22Rv1 (cell line): ENCODE results near the gene THNSL1.

ENCODE experiments used
- H3K27ac ChIP-seq: fragments of 450-650 bp; 2 replicates; pipeline ENCODE4 v1.5.1; 2017
- ZFX ChIP-seq: fragments of 450-650 bp; IDR thresholded peaks from 2 replicates; pipeline ENCODE4 v1.6.1; 2017; ENCODE audit warnings: antibody characterized with exemption, borderline replicate concordance
- TF ChIP-seq, protein P1 (sequence below): fragments of 450-650 bp; IDR thresholded peaks from 2 replicates; pipeline ENCODE4 v1.5.1; 2017; ENCODE audit warnings: mild to moderate bottlenecking

Gene THNSL1

DNA sequence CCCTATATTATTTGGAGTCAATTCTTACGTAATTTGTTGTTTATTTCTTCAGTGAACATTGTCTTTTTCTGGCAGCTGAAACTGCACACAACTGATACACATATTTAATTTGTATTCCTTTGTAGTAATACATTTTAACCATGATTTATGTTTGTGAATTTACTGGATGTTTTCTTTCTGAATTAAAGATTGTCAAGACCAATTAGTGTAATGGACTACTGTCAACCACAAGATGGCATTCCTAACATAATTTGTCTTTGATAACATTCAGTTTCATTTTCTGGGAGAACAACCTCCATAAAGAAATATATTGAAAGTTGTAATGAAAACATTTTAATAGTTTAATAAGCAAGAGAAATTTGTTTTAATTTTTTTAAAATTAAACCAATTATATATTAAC, 10.1 kb downstream of the THNSL1 start:
- TF ChIP-seq, protein P1, sequence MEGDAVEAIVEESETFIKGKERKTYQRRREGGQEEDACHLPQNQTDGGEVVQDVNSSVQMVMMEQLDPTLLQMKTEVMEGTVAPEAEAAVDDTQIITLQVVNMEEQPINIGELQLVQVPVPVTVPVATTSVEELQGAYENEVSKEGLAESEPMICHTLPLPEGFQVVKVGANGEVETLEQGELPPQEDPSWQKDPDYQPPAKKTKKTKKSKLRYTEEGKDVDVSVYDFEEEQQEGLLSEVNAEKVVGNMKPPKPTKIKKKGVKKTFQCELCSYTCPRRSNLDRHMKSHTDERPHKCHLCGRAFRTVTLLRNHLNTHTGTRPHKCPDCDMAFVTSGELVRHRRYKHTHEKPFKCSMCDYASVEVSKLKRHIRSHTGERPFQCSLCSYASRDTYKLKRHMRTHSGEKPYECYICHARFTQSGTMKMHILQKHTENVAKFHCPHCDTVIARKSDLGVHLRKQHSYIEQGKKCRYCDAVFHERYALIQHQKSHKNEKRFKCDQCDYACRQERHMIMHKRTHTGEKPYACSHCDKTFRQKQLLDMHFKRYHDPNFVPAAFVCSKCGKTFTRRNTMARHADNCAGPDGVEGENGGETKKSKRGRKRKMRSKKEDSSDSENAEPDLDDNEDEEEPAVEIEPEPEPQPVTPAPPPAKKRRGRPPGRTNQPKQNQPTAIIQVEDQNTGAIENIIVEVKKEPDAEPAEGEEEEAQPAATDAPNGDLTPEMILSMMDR: peak; percentile 30
- no peak for TF ChIP-seq ZFX
- H3K27ac ChIP-seq: no peak overlapping the region

DNA sequence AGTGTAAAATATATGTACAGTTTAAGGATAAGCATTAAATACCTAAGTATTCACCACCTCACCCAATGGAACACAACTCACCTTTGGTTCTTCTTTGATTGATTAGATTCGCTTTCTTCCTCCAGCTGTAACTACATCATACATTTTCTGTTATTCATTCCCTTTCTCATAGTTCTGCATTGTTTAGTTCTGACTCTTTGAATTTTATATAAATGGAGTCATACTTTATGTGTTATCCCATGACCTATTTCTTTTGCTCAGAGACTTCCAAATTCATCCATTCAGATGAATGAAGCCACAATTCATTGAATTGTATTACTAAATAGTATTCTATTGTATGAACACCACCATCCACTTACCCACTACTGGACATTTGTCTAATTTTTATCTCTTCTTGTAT, 12.3 kb downstream of the THNSL1 start:
- TF ChIP-seq, protein P1: no peak
- no peak for TF ChIP-seq ZFX
- no peak overlapping the region for H3K27ac ChIP-seq

DNA sequence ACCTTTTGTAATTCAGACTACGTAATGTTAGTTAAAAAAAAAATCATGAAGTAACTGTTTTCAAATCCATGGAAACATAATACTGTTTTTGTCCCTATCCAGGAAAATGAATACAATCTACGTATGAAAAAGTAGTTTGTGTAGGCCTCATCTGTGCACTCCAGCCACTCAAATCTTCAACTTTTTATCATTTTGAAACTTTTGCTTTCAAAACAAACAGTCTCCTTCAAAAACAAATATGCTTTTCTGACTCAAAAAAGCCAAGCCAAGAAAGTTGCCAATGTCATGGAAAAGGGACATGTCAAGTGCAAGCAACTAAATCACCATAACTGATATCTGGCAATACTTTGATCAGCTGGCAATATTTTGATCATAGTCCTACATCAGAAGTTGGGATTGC, 13.1 kb downstream of the THNSL1 start:
- no peak overlapping the region for H3K27ac ChIP-seq
- no peak for TF ChIP-seq ZFX
- TF ChIP-seq, protein P1: no peak

GRCh38 chr10:25036381-25036780, 20.0 kb downstream of the THNSL1 start:
- TF ChIP-seq ZFX: no peak
- TF ChIP-seq, protein P1: no peak
- H3K27ac ChIP-seq: no peak overlapping the region

- TF ChIP-seq, protein P1: no peak
- no peak for TF ChIP-seq ZFX
- H3K27ac ChIP-seq: no peak overlapping the region
Measured at GRCh38 chr10:25038325-25038724, 21.9 kb downstream of the THNSL1 start.

- TF ChIP-seq ZFX: no peak
- TF ChIP-seq, protein P1: no peak
- no peak overlapping the region for H3K27ac ChIP-seq
Measured at GRCh38 chr10:25039531-25039930, 23.1 kb downstream of the THNSL1 start.

DNA sequence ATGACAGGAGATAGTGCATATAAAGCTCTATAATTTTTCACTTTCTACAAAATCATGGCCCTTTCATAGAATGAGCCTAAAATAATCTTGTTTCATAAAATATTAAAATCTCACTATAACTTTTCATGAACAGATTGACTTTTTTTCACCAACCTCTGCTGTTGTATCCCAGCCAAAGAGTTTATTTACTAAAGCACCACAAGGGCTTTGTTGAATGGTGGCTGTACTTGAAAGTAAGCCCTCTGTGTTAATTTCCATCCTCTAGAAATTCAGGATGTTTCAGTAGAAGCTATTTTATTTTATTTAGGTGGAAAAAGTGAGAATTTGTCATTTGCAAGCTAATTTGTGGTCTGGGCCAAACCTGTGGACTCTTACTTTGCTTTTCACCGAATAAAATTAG, 30.2 kb downstream of the THNSL1 start:
- H3K27ac ChIP-seq: no peak overlapping the region

More for the DNA sequence above, 30.2 kb downstream of the THNSL1 start:
- TF ChIP-seq, protein P1: no peak
- TF ChIP-seq ZFX: no peak
